ENCODE results near the gene ETV3.

Gene ETV3

DNA sequence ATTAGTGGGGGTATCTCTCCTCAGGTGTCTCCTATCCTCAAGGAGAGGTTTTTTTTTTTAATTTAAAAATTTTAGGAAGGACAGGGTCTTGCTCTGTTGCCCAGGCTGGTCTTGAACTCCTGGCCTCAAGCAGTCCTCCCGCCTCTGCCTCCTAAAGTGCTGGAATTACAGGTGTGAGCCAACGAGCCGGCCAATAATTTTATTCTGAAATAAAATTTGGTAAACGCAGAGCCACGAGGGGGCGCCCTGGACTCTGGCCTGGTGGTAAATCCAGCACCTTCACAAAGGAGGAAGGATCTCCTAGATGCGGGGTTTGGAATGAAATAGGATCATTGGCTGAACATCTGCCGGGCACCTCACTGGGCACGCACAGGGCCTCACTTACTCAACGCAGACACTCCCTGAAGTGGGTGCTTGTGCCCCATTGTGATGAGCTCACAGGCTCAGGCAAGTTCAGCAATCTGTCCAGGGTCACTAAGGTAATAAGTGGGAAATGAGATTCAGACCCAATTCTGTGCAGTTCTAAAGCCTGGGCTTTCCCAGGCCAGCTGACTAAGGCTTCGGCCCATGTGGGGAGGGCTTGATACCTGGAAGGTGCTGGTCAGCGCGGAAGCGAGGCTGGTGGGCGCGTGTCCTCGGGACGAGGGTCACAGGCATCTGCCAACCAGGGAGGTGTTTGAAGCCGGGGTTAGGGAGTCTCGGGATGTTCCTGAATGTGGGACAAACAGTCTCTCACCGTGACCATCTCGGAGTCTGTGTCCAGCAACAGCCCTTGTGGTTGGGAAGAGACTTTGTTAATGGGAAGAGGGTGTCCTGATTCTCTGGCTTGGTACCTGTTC is 32.7 kb upstream of the ETV3 start:
- POLR2A ChIA-PET: no interaction called here
- DNase-seq (ENCODE audit: extremely low spot score): peak; percentile 58
- TF ChIP-seq SUZ12 (IDR thresholded peaks at IDR 0.05): no peak
- CTCF ChIA-PET: interaction anchor here (0.6 to 1.4 kb wide), 3 partner anchors 15 to 335 kb away, joined by 3 to 4 read pairs (median 3); no protein-coding TSS in a partner anchor

GRCh38 chr1:157168015-157168414 is 29.8 kb upstream of the ETV3 start:
- ChIA-PET CTCF (no interaction called here), POLR2A (no interaction called here)
- TF ChIP-seq BHLHE40 (IDR thresholded peaks at IDR 0.05; ENCODE audit: borderline replicate concordance): no peak
- no peak for DNase-seq (ENCODE audit: extremely low spot score)

GRCh38 chr1:157167437-157167836 is 29.2 kb upstream of the ETV3 start:
- no peak for DNase-seq (ENCODE audit: extremely low spot score)
- TF ChIP-seq CTBP1 (IDR thresholded peaks at IDR 0.05; ENCODE audit: borderline replicate concordance) (no peak), SUZ12 (IDR thresholded peaks at IDR 0.05) (no peak), ARNT (IDR thresholded peaks at IDR 0.05) (no peak), FOXM1 (IDR thresholded peaks at IDR 0.05; ENCODE audit: borderline replicate concordance) (no peak), TARDBP (IDR thresholded peaks at IDR 0.05) (no peak), HDGF (IDR thresholded peaks at IDR 0.05; ENCODE audit: borderline replicate concordance) (no peak), BHLHE40 (IDR thresholded peaks at IDR 0.05; ENCODE audit: borderline replicate concordance) (no peak), LEF1 (IDR thresholded peaks at IDR 0.05; ENCODE audit: borderline replicate concordance) (no peak), ZNF384 (IDR thresholded peaks at IDR 0.05) (no peak), FOXA1 (IDR thresholded peaks at IDR 0.05) (no peak), NFRKB (IDR thresholded peaks at IDR 0.05) (no peak), L3MBTL2 (conservative IDR thresholded peaks at IDR 0.05) (no peak), FOXK2 (IDR thresholded peaks at IDR 0.05) (no peak), ELF4 (IDR thresholded peaks at IDR 0.05) (no peak), SP1 (IDR thresholded peaks at IDR 0.05) (no peak)
- TF ChIP-seq, protein P1, sequence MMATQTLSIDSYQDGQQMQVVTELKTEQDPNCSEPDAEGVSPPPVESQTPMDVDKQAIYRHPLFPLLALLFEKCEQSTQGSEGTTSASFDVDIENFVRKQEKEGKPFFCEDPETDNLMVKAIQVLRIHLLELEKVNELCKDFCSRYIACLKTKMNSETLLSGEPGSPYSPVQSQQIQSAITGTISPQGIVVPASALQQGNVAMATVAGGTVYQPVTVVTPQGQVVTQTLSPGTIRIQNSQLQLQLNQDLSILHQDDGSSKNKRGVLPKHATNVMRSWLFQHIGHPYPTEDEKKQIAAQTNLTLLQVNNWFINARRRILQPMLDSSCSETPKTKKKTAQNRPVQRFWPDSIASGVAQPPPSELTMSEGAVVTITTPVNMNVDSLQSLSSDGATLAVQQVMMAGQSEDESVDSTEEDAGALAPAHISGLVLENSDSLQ (IDR thresholded peaks at IDR 0.05): no peak
- CTCF ChIA-PET: interaction anchor here (1.0 to 1.6 kb wide), 3 partner anchors 10 to 77 kb away, joined by 3 to 4 read pairs (median 3); no protein-coding TSS in a partner anchor
- POLR2A ChIA-PET: no interaction called here

GRCh38 chr1:157166590-157166989 is 28.4 kb upstream of the ETV3 start:
- ChIA-PET CTCF (interaction anchor here (1.0 to 1.6 kb wide), 3 partner anchors 9 to 77 kb away, joined by 3 to 4 read pairs (median 3); no protein-coding TSS in a partner anchor), POLR2A (no interaction called here)
- no peak for DNase-seq (ENCODE audit: extremely low spot score)
- TF ChIP-seq CTBP1 (IDR thresholded peaks at IDR 0.05; ENCODE audit: borderline replicate concordance): no peak
- TF ChIP-seq, protein P1 (IDR thresholded peaks at IDR 0.05): no peak
- no peak for TF ChIP-seq BHLHE40 (IDR thresholded peaks at IDR 0.05; ENCODE audit: borderline replicate concordance)
- TF ChIP-seq SP1 (IDR thresholded peaks at IDR 0.05): no peak
- no peak for TF ChIP-seq LEF1 (IDR thresholded peaks at IDR 0.05; ENCODE audit: borderline replicate concordance)
- no peak for TF ChIP-seq HDGF (IDR thresholded peaks at IDR 0.05; ENCODE audit: borderline replicate concordance)
- no peak for TF ChIP-seq L3MBTL2 (conservative IDR thresholded peaks at IDR 0.05)
- no peak for TF ChIP-seq FOXM1 (IDR thresholded peaks at IDR 0.05; ENCODE audit: borderline replicate concordance)
- no peak for TF ChIP-seq ARNT (IDR thresholded peaks at IDR 0.05)

GRCh38 chr1:157163273-157164127 is 25.3 kb upstream of the ETV3 start:
- CTCF ChIA-PET: interaction anchor here (0.6 to 1.5 kb wide), 3 partner anchors 14 to 961 kb away, joined by 3 to 6 read pairs (median 3); no protein-coding TSS in a partner anchor
- POLR2A ChIA-PET: no interaction called here
- peak; percentile 88 for DNase-seq (ENCODE audit: extremely low spot score)
- TF ChIP-seq L3MBTL2 (conservative IDR thresholded peaks at IDR 0.05) (0 out of 2 replicates have a peak, but pooled peaks have one; percentile 15), FOXA1 (IDR thresholded peaks at IDR 0.05) (no peak), SP1 (IDR thresholded peaks at IDR 0.05) (no peak)

DNA sequence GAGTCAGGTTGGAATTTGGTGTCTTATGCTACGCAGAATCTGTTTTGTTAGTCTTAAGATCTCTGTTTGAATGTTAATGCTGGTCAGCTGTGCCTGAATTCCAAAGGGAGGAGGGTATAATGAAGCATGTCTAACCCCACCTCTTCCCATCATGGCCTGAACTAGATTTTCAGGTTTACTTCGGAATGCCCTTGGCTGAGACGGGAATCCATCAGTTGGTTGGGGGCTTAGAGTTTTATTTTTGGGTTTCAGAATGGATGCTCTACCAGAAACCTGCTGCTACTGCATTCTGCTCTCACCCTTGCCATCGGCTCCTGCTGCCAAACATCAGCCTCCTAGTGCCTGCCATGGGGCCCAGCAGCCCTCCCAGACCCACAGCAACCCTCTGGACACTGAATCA is 24.1 kb upstream of the ETV3 start:
- CTCF ChIA-PET: interaction anchor here (0.6 to 1.5 kb wide), 2 partner anchors 55 to 72 kb away, joined by 3 to 6 read pairs; no protein-coding TSS in a partner anchor
- POLR2A ChIA-PET: no interaction called here
- TF ChIP-seq ELF4 (IDR thresholded peaks at IDR 0.05): no peak
- no peak for TF ChIP-seq ARNT (IDR thresholded peaks at IDR 0.05)
- no peak for TF ChIP-seq CTBP1 (IDR thresholded peaks at IDR 0.05; ENCODE audit: borderline replicate concordance)
- TF ChIP-seq BHLHE40 (IDR thresholded peaks at IDR 0.05; ENCODE audit: borderline replicate concordance): no peak
- DNase-seq (ENCODE audit: extremely low spot score): no peak

GRCh38 chr1:157161901-157162300 is 23.7 kb upstream of the ETV3 start:
- POLR2A ChIA-PET: no interaction called here
- CTCF ChIA-PET: no interaction called here
- TF ChIP-seq BHLHE40 (IDR thresholded peaks at IDR 0.05; ENCODE audit: borderline replicate concordance) (no peak), CTBP1 (IDR thresholded peaks at IDR 0.05; ENCODE audit: borderline replicate concordance) (no peak), ARNT (IDR thresholded peaks at IDR 0.05) (no peak), SUZ12 (IDR thresholded peaks at IDR 0.05) (no peak), TARDBP (IDR thresholded peaks at IDR 0.05) (no peak), SP1 (IDR thresholded peaks at IDR 0.05) (no peak), LEF1 (IDR thresholded peaks at IDR 0.05; ENCODE audit: borderline replicate concordance) (no peak), FOXA1 (IDR thresholded peaks at IDR 0.05) (no peak)
- no peak for DNase-seq (ENCODE audit: extremely low spot score)

Measured in HEK293T (cell line).